ENCODE measurements around the gene GASK1A.

- TF ChIP-seq CTCF (conservative IDR thresholded peaks at IDR 0.05) = no peak
- TF ChIP-seq ZFX (IDR thresholded peaks at IDR 0.05) = no peak
These were observed 37.1 kb downstream of the GASK1A start for GRCh38 chr3:43015991-43016865.
